Neuronal stem cell (in vitro differentiated cells): ENCODE results near the gene LRRC49.

Source experiments
- DNase-seq: peaks from one replicate; pipeline ENCODE4 v3.0.0-alpha.2; 2013; ENCODE audit warnings: low spot score
- H2AFZ ChIP-seq: one replicate; pipeline ENCODE4 v1.6.1; 2013; ENCODE audit warnings: mild to moderate bottlenecking, low read length, inconsistent platforms
- H2AK5ac ChIP-seq: 2 replicates; pipeline ENCODE4 v1.6.1; 2013; ENCODE audit warnings: low read depth, mild to moderate bottlenecking, inconsistent platforms, low read length, moderate library complexity, mixed read lengths
- H2BK120ac ChIP-seq: 2 replicates; pipeline ENCODE4 v1.6.1; 2013; ENCODE audit warnings: low read depth, mild to moderate bottlenecking, inconsistent platforms, low read length, moderate library complexity, mixed read lengths
- H2BK12ac ChIP-seq: one replicate; pipeline ENCODE4 v1.6.1; 2013; ENCODE audit warnings: low read length, inconsistent platforms
- H2BK15ac ChIP-seq: 2 replicates; pipeline ENCODE4 v1.6.1; 2013; ENCODE audit warnings: mild to moderate bottlenecking, low read length, inconsistent platforms, mixed read lengths
- H2BK5ac ChIP-seq: one replicate; pipeline ENCODE4 v1.6.1; 2013; ENCODE audit warnings: inconsistent platforms, mild to moderate bottlenecking, low read length, moderate library complexity
- H3K14ac ChIP-seq: one replicate; pipeline ENCODE4 v1.6.1; 2013; ENCODE audit warnings: low read length, inconsistent platforms
- H3K18ac ChIP-seq: 2 replicates; pipeline ENCODE4 v1.6.1; 2013; ENCODE audit warnings: low read length, inconsistent platforms
- H3K23ac ChIP-seq: 2 replicates; pipeline ENCODE4 v1.6.1; 2013; ENCODE audit warnings: low read depth, mild to moderate bottlenecking, mixed read lengths, low read length, inconsistent platforms; ENCODE audit not compliant: poor library complexity
- H3K27ac ChIP-seq: replicated peaks from 3 replicates; pipeline ENCODE4 v1.5.1; 2013; ENCODE audit warnings: low read length, inconsistent platforms
- H3K27me3 ChIP-seq, 3 experiments: 2 replicates each; pipeline ENCODE4 v1.6.1; 2013; ENCODE audit warnings: low read length in 3 of 3, mild to moderate bottlenecking in 2 of 3, inconsistent platforms in 1 of 3, low read depth in 1 of 3, mixed read lengths in 1 of 3, moderate library complexity in 1 of 3; ENCODE audit not compliant: control insufficient read depth in 3 of 3, insufficient read depth in 3 of 3
- H3K36me3 ChIP-seq, 2 donors: replicated peaks in 1 of 2; 2 replicates each; pipeline ENCODE4 v1.6.1; 2013; ENCODE audit warnings: low read length in 2 of 2; ENCODE audit not compliant: control insufficient read depth in 2 of 2, insufficient read depth in 2 of 2
- H3K4ac ChIP-seq: 2 replicates; pipeline ENCODE4 v1.6.1; 2013; ENCODE audit warnings: inconsistent platforms, mild to moderate bottlenecking, low read length, moderate library complexity
- H3K4me1 ChIP-seq, 2 donors: 1 replicate in 1 of 2; 2 replicates in 1 of 2; pipeline ENCODE4 v1.6.1; 2013; ENCODE audit warnings: low read length in 2 of 2, low read depth in 1 of 2; ENCODE audit not compliant: control insufficient read depth in 2 of 2, insufficient read depth in 1 of 2
- H3K4me2 ChIP-seq: one replicate; pipeline ENCODE4 v1.6.1; 2013; ENCODE audit warnings: mild to moderate bottlenecking, low read length, inconsistent platforms; ENCODE audit not compliant: insufficient read depth, poor library complexity, severe bottlenecking
- H3K4me3 ChIP-seq, 2 donors: 2 replicates each; pipeline ENCODE4 v1.5.1; 2013; ENCODE audit warnings: low read length in 2 of 2, mild to moderate bottlenecking in 2 of 2, inconsistent platforms in 1 of 2, moderate library complexity in 1 of 2
- H3K79me1 ChIP-seq: one replicate; pipeline ENCODE4 v1.6.1; 2013; ENCODE audit warnings: low read depth, mild to moderate bottlenecking, inconsistent platforms, low read length, moderate library complexity
- H3K9ac ChIP-seq: one replicate; pipeline ENCODE4 v1.6.1; 2013; ENCODE audit warnings: mild to moderate bottlenecking, low read depth, low read length, inconsistent platforms; ENCODE audit not compliant: poor library complexity
- H3K9me3 ChIP-seq, 2 donors: replicated peaks in 1 of 2; 2 replicates each; pipeline versions ENCODE3 to v1.6.1; 2013; ENCODE audit warnings: low read length in 2 of 2, mild to moderate bottlenecking in 2 of 2, inconsistent platforms in 1 of 2, low read depth in 1 of 2, mixed read lengths in 1 of 2, moderate library complexity in 1 of 2; ENCODE audit not compliant: control insufficient read depth in 2 of 2, insufficient read depth in 1 of 2
- H4K8ac ChIP-seq: one replicate; pipeline ENCODE4 v1.6.1; 2013; ENCODE audit warnings: low read depth, mild to moderate bottlenecking, inconsistent platforms, low read length, moderate library complexity
- H4K91ac ChIP-seq: one replicate; pipeline ENCODE4 v1.6.1; 2013; ENCODE audit warnings: low read length, low read depth, mild to moderate bottlenecking, inconsistent platforms; ENCODE audit not compliant: poor library complexity
- whole genome bisulfite sequencing, 2 donors: extraction: QIAGEN DNeasy Blood & Tissue Kit; methylation state at CpG; one replicate each; pipeline ENCODE4 v1.1.7; 2013; ENCODE audit warnings: missing lambda C conversion rate in 2 of 2, mixed read lengths in 1 of 2; ENCODE audit not compliant: insufficient read length in 2 of 2, insufficient replicate concordance in 1 of 2; ENCODE audit errors: extremely low coverage in 2 of 2; 5-methylcytosine and 5-hydroxymethylcytosine counted together

LRRC49 gene

GRCh38 chr15:70876011-70876410 lies 16.6 kb upstream of the LRRC49 start:
- no peaks in the 10 kb centered on the region for H3K4me1 ChIP-seq
- H2BK5ac ChIP-seq, result no peak overlapping the region
- no peaks in the 10 kb centered on the region for H3K27me3 ChIP-seq
- H3K23ac ChIP-seq, result no peak overlapping the region
- no peak overlapping the region for H3K18ac ChIP-seq
- H3K9me3 ChIP-seq, result no peaks in the 10 kb centered on the region
- DNase-seq, result no peak
- H3K4me3 ChIP-seq, result no peak overlapping the region
- H2AK5ac ChIP-seq, result no peak overlapping the region
- no peak overlapping the region for H4K91ac ChIP-seq
- no peak overlapping the region for H3K14ac ChIP-seq
- no peak overlapping the region for H4K8ac ChIP-seq
- no peak overlapping the region for H3K9ac ChIP-seq
- no peak overlapping the region for H3K4me2 ChIP-seq
- no peak overlapping the region for H2BK15ac ChIP-seq
- H2BK120ac ChIP-seq, result no peak overlapping the region
- no peaks in the 10 kb centered on the region for H3K79me1 ChIP-seq
- no peak overlapping the region for H3K4ac ChIP-seq
- no peak overlapping the region for H2BK12ac ChIP-seq
- H3K27ac ChIP-seq, result no peak overlapping the region
- no peak overlapping the region for H2AFZ ChIP-seq
- no CpG with 5 or more reads among the region's 3 CpGs for WGBS, 2 donors
- peaks cover 0 to 1% of the 10 kb centered on the region in 2 donors for H3K36me3 ChIP-seq

DNA sequence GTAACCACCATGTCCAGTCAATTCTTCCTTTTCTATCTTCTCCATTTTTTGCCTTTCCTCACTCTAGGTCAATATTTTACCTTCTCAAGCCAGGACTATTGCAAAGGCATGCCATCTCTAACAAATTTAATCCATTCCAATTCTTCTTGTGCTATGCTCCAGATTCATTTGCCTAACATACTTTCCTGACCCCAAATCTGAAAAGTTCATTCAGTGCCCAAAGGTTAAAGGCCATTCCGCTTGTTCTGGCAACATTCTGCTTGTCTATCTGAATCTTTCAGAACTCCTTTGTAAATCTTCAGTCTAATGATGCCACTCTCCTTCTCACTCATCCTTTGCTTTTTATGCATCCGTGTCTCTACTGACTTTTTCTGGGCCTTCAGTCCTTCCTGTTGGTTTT lies 15.9 kb upstream of the LRRC49 start:
- Histone ChIP-seq H2BK15ac (no peak overlapping the region), H3K4me3 (no peak overlapping the region), H4K91ac (no peak overlapping the region), H3K23ac (no peak overlapping the region), H3K4ac (no peak overlapping the region), H3K4me2 (no peak overlapping the region), H3K9me3 (no peaks in the 10 kb centered on the region), H3K27me3 (no peaks in the 10 kb centered on the region), H3K27ac (no peak overlapping the region), H2BK12ac (no peak overlapping the region), H2BK120ac (no peak overlapping the region), H3K14ac (no peak overlapping the region), H4K8ac (no peak overlapping the region), H3K79me1 (no peaks in the 10 kb centered on the region), H3K18ac (no peak overlapping the region), H2AK5ac (no peak overlapping the region), H3K36me3 (peaks cover 0 to 7% of the 10 kb centered on the region in 2 donors), H2AFZ (no peak overlapping the region), H3K9ac (no peak overlapping the region), H2BK5ac (no peak overlapping the region), H3K4me1 (no peaks in the 10 kb centered on the region)
- no CpG with 5 or more reads among the region's 2 CpGs for WGBS, 2 donors
- no peak for DNase-seq

DNA sequence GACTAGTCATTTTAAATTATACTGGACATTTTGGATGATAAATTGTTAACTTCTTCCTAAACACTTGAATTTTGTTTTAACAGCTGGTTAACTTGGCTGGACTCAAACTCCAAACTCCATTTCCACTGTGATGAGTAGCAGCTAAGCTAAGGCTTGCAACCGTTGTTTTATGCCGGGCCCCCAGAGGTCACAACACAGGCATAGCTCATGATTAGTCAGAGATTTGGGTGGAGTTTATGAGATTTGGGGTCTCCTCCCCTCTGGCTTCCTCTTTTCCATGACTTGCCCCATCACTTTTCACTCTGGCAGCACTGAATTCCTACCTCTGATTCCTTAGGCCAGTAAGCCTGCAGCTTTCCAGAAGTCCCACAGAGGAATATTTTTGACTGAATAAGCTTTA lies 13.2 kb upstream of the LRRC49 start:
- no peak overlapping the region for H3K4ac ChIP-seq
- no peak overlapping the region for H3K27ac ChIP-seq
- no peaks in the 10 kb centered on the region for H3K4me1 ChIP-seq
- no peak overlapping the region for H3K4me2 ChIP-seq
- H3K14ac ChIP-seq, result no peak overlapping the region
- no peak overlapping the region for H3K23ac ChIP-seq
- no peak overlapping the region for H2AFZ ChIP-seq
- H3K79me1 ChIP-seq, result no peaks in the 10 kb centered on the region
- H3K18ac ChIP-seq, result no peak overlapping the region
- H2BK120ac ChIP-seq, result no peak overlapping the region
- no peaks in the 10 kb centered on the region for H3K9me3 ChIP-seq
- H2BK5ac ChIP-seq, result no peak overlapping the region
- no peak overlapping the region for H3K9ac ChIP-seq
- no peaks in the 10 kb centered on the region for H3K27me3 ChIP-seq
- H2BK15ac ChIP-seq, result no peak overlapping the region
- H2AK5ac ChIP-seq, result no peak overlapping the region
- H4K8ac ChIP-seq, result no peak overlapping the region
- H4K91ac ChIP-seq, result no peak overlapping the region
- H2BK12ac ChIP-seq, result no peak overlapping the region
- DNase-seq, result no peak
- peaks cover 0 to 14% of the 10 kb centered on the region in 2 donors for H3K36me3 ChIP-seq
- H3K4me3 ChIP-seq, result no peak overlapping the region
- no CpG with 5 or more reads among the region's 2 CpGs for WGBS, 2 donors

GRCh38 chr15:70880781-70881180 lies 11.8 kb upstream of the LRRC49 start:
- no peak overlapping the region for H2BK12ac ChIP-seq
- no peak overlapping the region for H3K4me2 ChIP-seq
- no peak overlapping the region for H3K23ac ChIP-seq
- H2BK15ac ChIP-seq, result no peak overlapping the region
- no peak overlapping the region for H2BK5ac ChIP-seq
- H3K27ac ChIP-seq, result no peak overlapping the region
- no peak overlapping the region for H2BK120ac ChIP-seq
- H3K4me1 ChIP-seq, result no peaks in the 10 kb centered on the region
- no peak overlapping the region for H2AK5ac ChIP-seq
- H3K79me1 ChIP-seq, result no peaks in the 10 kb centered on the region
- no peak overlapping the region for H3K18ac ChIP-seq
- no peak overlapping the region for H3K4me3 ChIP-seq
- no peak overlapping the region for H3K9ac ChIP-seq
- no peak overlapping the region for H3K14ac ChIP-seq
- DNase-seq, result no peak
- no peak overlapping the region for H4K91ac ChIP-seq
- H3K4ac ChIP-seq, result no peak overlapping the region
- H4K8ac ChIP-seq, result no peak overlapping the region
- H3K27me3 ChIP-seq, result no peaks in the 10 kb centered on the region
- H3K9me3 ChIP-seq, result no peaks in the 10 kb centered on the region
- peaks cover 0 to 14% of the 10 kb centered on the region in 2 donors for H3K36me3 ChIP-seq
- no CpG with 5 or more reads among the region's 2 CpGs for WGBS, 2 donors
- H2AFZ ChIP-seq, result no peak overlapping the region
